Lower lobe of right lung (tissue), 2 donors: Measurements from ENCODE around the gene SPTSSB. TPM values are rescaled to one million over a fixed set of nuclear protein-coding genes. Genes with fewer than 3 reads are reported as not detected.
A peak's percentile ranks its signal among the peaks of the same experiment; 100 is the strongest.

Experiments used
- ATAC-seq, 2 donors: fragments of 200-7000 bp; cut with Tn5 transposase; one replicate each; pipeline ENCODE4 v1.9.1; 2020 to 2022; ENCODE audit warnings: mild to moderate bottlenecking in 2 of 2, moderate library complexity in 2 of 2
- DNase-seq: peaks from one replicate; pipeline ENCODE4 v3.0.0-alpha.2; 2020
- H3K27ac ChIP-seq: fragments of 200-600 bp; one replicate; pipeline ENCODE4 v1.8.0; 2022
- H3K27me3 ChIP-seq: fragments of 200-600 bp; one replicate; pipeline ENCODE4 v1.8.0; 2022; ENCODE audit warnings: low read depth
- H3K36me3 ChIP-seq: fragments of 200-600 bp; one replicate; pipeline ENCODE4 v1.8.0; 2022; ENCODE audit warnings: mild to moderate bottlenecking
- H3K4me1 ChIP-seq: fragments of 200-600 bp; one replicate; pipeline ENCODE4 v1.8.0; 2022
- H3K4me3 ChIP-seq: fragments of 200-600 bp; one replicate; pipeline ENCODE4 v1.8.0; 2022; ENCODE audit warnings: mild to moderate bottlenecking
- H3K9me3 ChIP-seq: fragments of 200-600 bp; one replicate; pipeline ENCODE4 v1.8.0; 2022
- intact Hi-C: fragments of 100-400 bp; cut with DNase I; formaldehyde crosslinking; loops from one replicate; pipeline ENCODE4 v1.11.0; 2022
- total RNA-seq: library from RNA; stranded (reverse); fragmentation: NEBNext Ultra II Directional; extraction: Animal tissue kit (Norgen Biotek cat#: 25700); gene quantifications from one replicate; pipeline ENCODE4 v1.2.1, GENCODE V29; 2021
- TF ChIP-seq, protein P1 (sequence below): fragments of 200-600 bp; IDR thresholded peaks from one replicate; pipeline ENCODE4 v1.8.0; 2022; ENCODE audit warnings: antibody characterized with exemption, mild to moderate bottlenecking
- donor health status: DM: no; HTN: yes; CAD: no; lungs with severe emphysema.

Gene SPTSSB
- total RNA-seq, 1 donor from 2014 or later = not detected

DNA sequence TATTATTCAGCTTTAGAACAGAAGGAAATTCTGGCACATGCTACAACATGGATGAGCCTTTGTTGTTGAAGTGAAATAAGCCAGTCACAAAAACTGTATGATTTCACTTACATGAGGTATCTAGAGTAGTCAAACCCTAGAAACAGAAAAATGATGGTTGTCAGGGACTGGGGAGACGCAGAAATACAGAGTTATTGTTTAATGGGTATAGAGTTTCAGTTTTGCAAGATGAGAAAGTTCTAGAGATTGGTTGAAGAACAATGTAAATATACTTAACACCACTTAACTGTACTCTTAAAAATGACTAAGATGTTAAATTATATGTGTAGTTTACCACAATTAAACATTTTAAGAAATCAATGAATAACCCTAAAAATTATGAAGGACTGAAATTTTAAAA, 15.8 kb downstream of the SPTSSB start:
- Histone ChIP-seq H3K27me3 (peaks cover 14% of the 10 kb centered on the region), H3K27ac (no peak overlapping the region), H3K36me3 (no peaks in the 10 kb centered on the region), H3K9me3 (no peaks in the 10 kb centered on the region), H3K4me1 (no peaks in the 10 kb centered on the region), H3K4me3 (no peak overlapping the region)
- ATAC-seq = peak in 1 of 2 donors; percentile 82
- DNase-seq = no peak
- TF ChIP-seq, protein P1, sequence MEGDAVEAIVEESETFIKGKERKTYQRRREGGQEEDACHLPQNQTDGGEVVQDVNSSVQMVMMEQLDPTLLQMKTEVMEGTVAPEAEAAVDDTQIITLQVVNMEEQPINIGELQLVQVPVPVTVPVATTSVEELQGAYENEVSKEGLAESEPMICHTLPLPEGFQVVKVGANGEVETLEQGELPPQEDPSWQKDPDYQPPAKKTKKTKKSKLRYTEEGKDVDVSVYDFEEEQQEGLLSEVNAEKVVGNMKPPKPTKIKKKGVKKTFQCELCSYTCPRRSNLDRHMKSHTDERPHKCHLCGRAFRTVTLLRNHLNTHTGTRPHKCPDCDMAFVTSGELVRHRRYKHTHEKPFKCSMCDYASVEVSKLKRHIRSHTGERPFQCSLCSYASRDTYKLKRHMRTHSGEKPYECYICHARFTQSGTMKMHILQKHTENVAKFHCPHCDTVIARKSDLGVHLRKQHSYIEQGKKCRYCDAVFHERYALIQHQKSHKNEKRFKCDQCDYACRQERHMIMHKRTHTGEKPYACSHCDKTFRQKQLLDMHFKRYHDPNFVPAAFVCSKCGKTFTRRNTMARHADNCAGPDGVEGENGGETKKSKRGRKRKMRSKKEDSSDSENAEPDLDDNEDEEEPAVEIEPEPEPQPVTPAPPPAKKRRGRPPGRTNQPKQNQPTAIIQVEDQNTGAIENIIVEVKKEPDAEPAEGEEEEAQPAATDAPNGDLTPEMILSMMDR = no peak
- intact Hi-C loops = no loop called here

DNA sequence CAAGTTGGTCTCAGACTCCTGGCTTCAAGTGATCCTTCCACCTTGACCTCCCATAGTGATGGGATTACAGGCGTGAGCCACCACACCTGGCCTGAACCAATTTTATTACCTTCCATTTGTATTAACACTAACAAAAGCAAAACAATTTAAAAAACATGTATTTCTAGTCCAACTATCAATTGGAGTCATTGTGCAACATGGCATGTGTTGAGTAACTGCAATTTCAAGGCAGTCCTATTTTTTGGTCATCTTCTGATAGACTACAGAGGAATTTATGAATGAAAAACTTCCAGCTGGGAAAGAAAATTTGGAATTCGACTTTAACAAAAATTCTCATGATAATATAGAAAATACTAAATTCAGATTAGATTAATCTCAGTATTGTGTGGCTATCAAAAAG, 16.8 kb downstream of the SPTSSB start:
- no peaks in the 10 kb centered on the region for H3K36me3 ChIP-seq
- TF ChIP-seq, protein P1 = no peak
- peaks cover 14% of the 10 kb centered on the region for H3K27me3 ChIP-seq
- DNase-seq (no peak), ATAC-seq (no peak)
- no peak overlapping the region for H3K4me3 ChIP-seq
- intact Hi-C loops = no loop called here
- H3K9me3 ChIP-seq = no peaks in the 10 kb centered on the region
- no peaks in the 10 kb centered on the region for H3K4me1 ChIP-seq
- H3K27ac ChIP-seq = no peak overlapping the region

DNA sequence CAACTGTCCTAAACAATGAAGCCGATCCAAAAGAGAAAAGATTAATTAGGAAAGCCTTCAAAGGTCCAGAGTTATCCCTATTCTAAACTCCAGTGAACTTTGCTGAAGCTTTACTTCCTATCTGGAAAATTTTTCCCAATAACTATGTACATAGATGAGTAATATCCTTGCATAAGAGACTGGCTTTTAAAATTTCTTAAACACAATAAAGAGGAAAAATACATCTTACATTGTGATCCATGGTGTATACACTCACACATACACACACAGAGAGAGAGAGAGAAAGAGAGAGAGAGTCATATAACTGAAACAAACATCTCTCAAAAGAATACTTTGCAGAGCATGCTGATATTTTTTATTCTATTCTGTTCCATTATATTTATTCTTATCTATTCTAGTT, 20.0 kb downstream of the SPTSSB start:
- ATAC-seq = no peak
- Histone ChIP-seq H3K4me1 (no peaks in the 10 kb centered on the region), H3K36me3 (no peaks in the 10 kb centered on the region), H3K4me3 (no peak overlapping the region), H3K27me3 (peaks cover 17% of the 10 kb centered on the region), H3K9me3 (no peaks in the 10 kb centered on the region), H3K27ac (no peak overlapping the region)
- TF ChIP-seq, protein P1 = no peak
- DNase-seq = no peak
- intact Hi-C loops = no loop called here

DNA sequence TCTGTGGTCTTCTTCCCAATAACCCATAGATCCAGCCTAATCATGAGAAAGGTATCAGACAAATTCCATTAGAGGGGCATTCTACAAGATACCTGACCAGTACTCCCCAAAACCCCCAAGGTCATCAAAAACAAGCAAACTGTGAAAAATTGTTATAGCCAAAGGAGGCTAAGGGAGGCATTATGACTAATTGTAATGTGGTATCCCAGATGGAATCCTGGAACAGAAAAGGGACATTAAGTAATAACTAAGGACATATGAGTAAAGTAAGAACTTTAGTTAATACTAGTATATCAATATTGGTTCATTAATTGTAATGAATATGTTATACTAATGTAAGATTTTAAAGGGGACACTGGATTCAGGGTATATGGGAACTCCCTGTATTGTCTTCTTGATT, 20.4 kb downstream of the SPTSSB start:
- TF ChIP-seq, protein P1 = no peak
- Histone ChIP-seq H3K27ac (no peak overlapping the region), H3K9me3 (no peaks in the 10 kb centered on the region), H3K4me1 (no peaks in the 10 kb centered on the region), H3K4me3 (no peak overlapping the region), H3K36me3 (no peaks in the 10 kb centered on the region), H3K27me3 (peaks cover 17% of the 10 kb centered on the region)
- DNase-seq (no peak), ATAC-seq (no peak)
- intact Hi-C loops = no loop called here

DNA sequence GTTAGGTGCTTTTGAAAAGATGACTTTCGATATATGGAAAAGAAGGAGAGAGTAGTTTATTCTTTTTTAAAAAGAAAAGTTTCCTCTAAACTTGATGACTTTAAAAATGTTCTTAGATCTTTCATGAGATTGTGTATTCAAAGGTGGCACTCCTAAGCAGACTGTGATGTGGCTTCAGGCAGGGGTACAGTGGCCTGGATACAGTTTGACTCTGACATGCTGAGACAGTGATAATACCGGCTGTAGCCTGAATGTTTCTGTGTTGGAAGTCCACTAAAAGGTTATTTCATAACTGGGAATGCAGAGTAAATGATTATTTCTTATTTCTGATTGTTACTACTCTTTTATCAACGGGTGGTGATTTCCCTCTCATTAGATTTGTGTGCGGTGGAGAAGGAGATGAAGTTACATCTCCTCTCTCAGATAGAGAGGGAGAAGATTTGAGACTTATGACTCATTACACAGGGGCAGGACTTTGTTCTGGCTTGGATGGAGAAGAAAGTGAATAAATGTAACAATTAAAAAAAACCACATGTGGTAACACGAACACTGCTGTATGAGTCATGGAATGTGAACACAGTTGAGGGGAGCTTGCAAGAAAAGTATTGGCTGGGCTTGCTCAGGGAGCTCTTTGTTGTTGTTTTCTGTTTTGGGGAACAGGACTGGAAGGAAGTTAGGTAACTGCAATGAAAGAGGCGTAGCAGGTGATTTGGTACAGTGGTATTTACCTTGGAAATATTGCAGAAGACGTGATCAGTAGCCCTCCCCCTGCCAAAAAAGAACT, 21.6 kb downstream of the SPTSSB start:
- H3K27me3 ChIP-seq = peaks cover 17% of the 10 kb centered on the region
- intact Hi-C loops = no loop called here
- no peak for DNase-seq
- H3K36me3 ChIP-seq = no peaks in the 10 kb centered on the region
- no peak overlapping the region for H3K4me3 ChIP-seq
- TF ChIP-seq, protein P1 = no peak
- peak in 1 of 2 donors; percentile 59 for ATAC-seq
- no peaks in the 10 kb centered on the region for H3K9me3 ChIP-seq
- H3K27ac ChIP-seq = no peak overlapping the region
- H3K4me1 ChIP-seq = no peaks in the 10 kb centered on the region
